HEK293 (cell line): ENCODE data around the gene THRA.

Experiments
- CTCF ChIA-PET: fragments of 350-600 bp; formaldehyde crosslinking; extraction: SDS; loops from one replicate; lab custom pipeline; 2021; ENCODE audit warnings: antibody characterized with exemption; lab: Yijun Ruan, JAX
- POLR2A ChIA-PET: fragments of 300-600 bp; formaldehyde crosslinking; extraction: SDS; loops from one replicate; lab custom pipeline; 2020; ENCODE audit warnings: antibody characterized with exemption, inconsistent platforms; lab: Yijun Ruan, JAX
- H3K27ac ChIP-seq: fragments of 200-500 bp; sonication (Bioruptor generic); 2 replicates; pipeline ENCODE4 v1.5.1; 2014; ENCODE audit warnings: low read depth, low read length, control low read depth, inconsistent platforms; ENCODE audit errors: extremely low read depth
- H3K36me3 ChIP-seq, 2 experiments: fragments of 200-500 bp in 1 of 2; sonication (Bioruptor generic) in 1 of 2; 1 replicate in 1 of 2; 2 replicates in 1 of 2; pipeline ENCODE4 v1.5.1; 2014 to 2017; ENCODE audit warnings: inconsistent platforms in 2 of 2, low read length in 2 of 2; ENCODE audit not compliant: control insufficient read depth in 2 of 2, insufficient read depth in 1 of 2
- H3K4me1 ChIP-seq: fragments of 200-500 bp; sonication (Bioruptor generic); 2 replicates; pipeline ENCODE4 v1.5.1; 2014; ENCODE audit warnings: mild to moderate bottlenecking, low read length, inconsistent platforms; ENCODE audit not compliant: control insufficient read depth, insufficient read depth
- H3K4me3 ChIP-seq: 2 replicates; pipeline ENCODE4 v1.5.1; 2011; ENCODE audit warnings: low read depth, mild to moderate bottlenecking, control low read depth, low read length, moderate library complexity
- H3K9me3 ChIP-seq: fragments of 200-500 bp; sonication (Bioruptor generic); 2 replicates; pipeline ENCODE4 v1.5.1; 2014; ENCODE audit warnings: low read depth, low read length, inconsistent platforms; ENCODE audit not compliant: control insufficient read depth, insufficient read depth
- GLIS1 ChIP-seq: fragments of 450-650 bp; formaldehyde crosslinking; IDR thresholded peaks from 2 replicates; pipeline ENCODE4 v1.5.1; 2016; ENCODE audit warnings: missing biosample characterization, missing genetic modification characterization
- GLIS2 ChIP-seq: fragments of 450-650 bp; formaldehyde crosslinking; IDR thresholded peaks from 2 replicates; pipeline ENCODE4 v1.5.1; 2016; ENCODE audit warnings: missing biosample characterization, missing genetic modification characterization
- IKZF3 ChIP-seq: fragments of 450-650 bp; IDR thresholded peaks from 2 replicates; pipeline ENCODE4 v1.5.0; 2018; ENCODE audit warnings: missing biosample characterization, mild to moderate bottlenecking, missing genetic modification characterization, moderate library complexity
- KLF1 ChIP-seq: fragments of 450-650 bp; formaldehyde crosslinking; IDR thresholded peaks from 2 replicates; pipeline ENCODE4 v1.5.1; 2016; ENCODE audit warnings: missing biosample characterization, missing genetic modification characterization
- KLF8 ChIP-seq: fragments of 450-650 bp; formaldehyde crosslinking; IDR thresholded peaks from 2 replicates; pipeline ENCODE4 v1.5.1; 2016; ENCODE audit warnings: missing biosample characterization, missing genetic modification characterization
- SP2 ChIP-seq: fragments of 450-650 bp; formaldehyde crosslinking; IDR thresholded peaks from 2 replicates; pipeline ENCODE4 v1.5.1; 2016; ENCODE audit warnings: missing biosample characterization, missing genetic modification characterization
- ZBTB20 ChIP-seq: fragments of 450-650 bp; formaldehyde crosslinking; IDR thresholded peaks from 2 replicates; pipeline ENCODE4 v1.5.1; 2016; ENCODE audit warnings: missing biosample characterization, missing genetic modification characterization
- ZBTB48 ChIP-seq: fragments of 450-650 bp; formaldehyde crosslinking; IDR thresholded peaks from 2 replicates; pipeline ENCODE4 v1.5.1; 2016; ENCODE audit warnings: missing biosample characterization, missing genetic modification characterization
- ZEB2 ChIP-seq: fragments of 450-650 bp; formaldehyde crosslinking; IDR thresholded peaks from 2 replicates; pipeline ENCODE4 v1.5.1; 2016; ENCODE audit warnings: missing biosample characterization, missing genetic modification characterization
- ZFP69B ChIP-seq: fragments of 450-650 bp; formaldehyde crosslinking; IDR thresholded peaks from 2 replicates; pipeline ENCODE4 v1.5.1; 2016; ENCODE audit warnings: missing biosample characterization, missing genetic modification characterization
- ZNF335 ChIP-seq: fragments of 450-650 bp; formaldehyde crosslinking; conservative IDR thresholded peaks from 2 replicates; pipeline ENCODE4 v1.5.1; 2016; ENCODE audit warnings: missing biosample characterization, missing genetic modification characterization
- ZNF354C ChIP-seq: fragments of 450-650 bp; formaldehyde crosslinking; IDR thresholded peaks from 2 replicates; pipeline ENCODE4 v1.5.1; 2016; ENCODE audit warnings: missing biosample characterization, missing genetic modification characterization, low read depth, borderline replicate concordance
- ZNF521 ChIP-seq: fragments of 450-650 bp; formaldehyde crosslinking; IDR thresholded peaks from 2 replicates; pipeline ENCODE4 v1.5.1; 2017; ENCODE audit warnings: missing biosample characterization, mild to moderate bottlenecking, missing genetic modification characterization
- ZNF624 ChIP-seq: fragments of 450-650 bp; formaldehyde crosslinking; IDR thresholded peaks from 2 replicates; pipeline ENCODE4 v1.5.1; 2017; ENCODE audit warnings: missing biosample characterization, missing genetic modification characterization
- ZNF664 ChIP-seq: fragments of 450-650 bp; formaldehyde crosslinking; IDR thresholded peaks from 2 replicates; pipeline ENCODE4 v1.5.1; 2016; ENCODE audit warnings: missing biosample characterization, missing genetic modification characterization
- TF ChIP-seq, protein P1 (sequence below): fragments of 450-650 bp; formaldehyde crosslinking; IDR thresholded peaks from 2 replicates; pipeline ENCODE4 v1.5.1; 2016; ENCODE audit warnings: missing biosample characterization, missing genetic modification characterization
- TF ChIP-seq, protein P2 (sequence below): fragments of 450-650 bp; formaldehyde crosslinking; IDR thresholded peaks from 2 replicates; pipeline ENCODE4 v1.5.1; 2016; ENCODE audit warnings: missing biosample characterization, missing genetic modification characterization

The THRA gene

GRCh38 chr17:40072735-40073346, 10.1 kb downstream of the THRA start:
- Histone ChIP-seq H3K9me3 (no peaks in the 10 kb centered on the region), H3K4me3 (no peak overlapping the region), H3K36me3 (peaks cover 0 to 31% of the 10 kb centered on the region in 2 experiments; a peak in 2 of 3 replicates), H3K4me1 (peaks cover 37% of the 10 kb centered on the region), H3K27ac (peak overlapping the region; percentile 63)
- peak; percentile 37 for TF ChIP-seq GLIS2 (tag by site-specific recombination)
- TF ChIP-seq ZBTB20 (tag by site-specific recombination), result 0 out of 2 replicates have a peak, but pooled peaks have one; percentile 1
- TF ChIP-seq GLIS1, result peak; percentile 43; the same call in 1 of the 2 replicates
- TF ChIP-seq, protein P1, sequence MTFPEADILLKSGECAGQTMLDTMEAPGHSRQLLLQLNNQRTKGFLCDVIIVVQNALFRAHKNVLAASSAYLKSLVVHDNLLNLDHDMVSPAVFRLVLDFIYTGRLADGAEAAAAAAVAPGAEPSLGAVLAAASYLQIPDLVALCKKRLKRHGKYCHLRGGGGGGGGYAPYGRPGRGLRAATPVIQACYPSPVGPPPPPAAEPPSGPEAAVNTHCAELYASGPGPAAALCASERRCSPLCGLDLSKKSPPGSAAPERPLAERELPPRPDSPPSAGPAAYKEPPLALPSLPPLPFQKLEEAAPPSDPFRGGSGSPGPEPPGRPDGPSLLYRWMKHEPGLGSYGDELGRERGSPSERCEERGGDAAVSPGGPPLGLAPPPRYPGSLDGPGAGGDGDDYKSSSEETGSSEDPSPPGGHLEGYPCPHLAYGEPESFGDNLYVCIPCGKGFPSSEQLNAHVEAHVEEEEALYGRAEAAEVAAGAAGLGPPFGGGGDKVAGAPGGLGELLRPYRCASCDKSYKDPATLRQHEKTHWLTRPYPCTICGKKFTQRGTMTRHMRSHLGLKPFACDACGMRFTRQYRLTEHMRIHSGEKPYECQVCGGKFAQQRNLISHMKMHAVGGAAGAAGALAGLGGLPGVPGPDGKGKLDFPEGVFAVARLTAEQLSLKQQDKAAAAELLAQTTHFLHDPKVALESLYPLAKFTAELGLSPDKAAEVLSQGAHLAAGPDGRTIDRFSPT (tag by site-specific recombination), result 0 out of 2 replicates have a peak, but pooled peaks have one; percentile 22
- TF ChIP-seq, protein P2, sequence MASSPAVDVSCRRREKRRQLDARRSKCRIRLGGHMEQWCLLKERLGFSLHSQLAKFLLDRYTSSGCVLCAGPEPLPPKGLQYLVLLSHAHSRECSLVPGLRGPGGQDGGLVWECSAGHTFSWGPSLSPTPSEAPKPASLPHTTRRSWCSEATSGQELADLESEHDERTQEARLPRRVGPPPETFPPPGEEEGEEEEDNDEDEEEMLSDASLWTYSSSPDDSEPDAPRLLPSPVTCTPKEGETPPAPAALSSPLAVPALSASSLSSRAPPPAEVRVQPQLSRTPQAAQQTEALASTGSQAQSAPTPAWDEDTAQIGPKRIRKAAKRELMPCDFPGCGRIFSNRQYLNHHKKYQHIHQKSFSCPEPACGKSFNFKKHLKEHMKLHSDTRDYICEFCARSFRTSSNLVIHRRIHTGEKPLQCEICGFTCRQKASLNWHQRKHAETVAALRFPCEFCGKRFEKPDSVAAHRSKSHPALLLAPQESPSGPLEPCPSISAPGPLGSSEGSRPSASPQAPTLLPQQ (tag by site-specific recombination), result peak; percentile 92
- TF ChIP-seq ZNF335 (tag by site-specific recombination), result peak; percentile 61; the same call in 1 of the 2 replicates
- TF ChIP-seq ZFP69B (tag by site-specific recombination), result peak; percentile 90
- TF ChIP-seq SP2 (tag by site-specific recombination), result no peak
- TF ChIP-seq ZNF354C, result no peak
- POLR2A ChIA-PET, result interaction anchor here (0.9 to 2.2 kb wide), 5 partner anchors 9 to 56 kb away, joined by 3 to 12 read pairs (median 4); partner anchors contain the start of genes MED24 and THRA
- CTCF ChIA-PET, result interaction anchor here (0.5 to 10.2 kb wide), 12 partner anchors 10 to 130 kb away, joined by 3 to 166 read pairs (median 47); partner anchors contain the start of genes CSF3, MED24, NR1D1 and THRA

DNA sequence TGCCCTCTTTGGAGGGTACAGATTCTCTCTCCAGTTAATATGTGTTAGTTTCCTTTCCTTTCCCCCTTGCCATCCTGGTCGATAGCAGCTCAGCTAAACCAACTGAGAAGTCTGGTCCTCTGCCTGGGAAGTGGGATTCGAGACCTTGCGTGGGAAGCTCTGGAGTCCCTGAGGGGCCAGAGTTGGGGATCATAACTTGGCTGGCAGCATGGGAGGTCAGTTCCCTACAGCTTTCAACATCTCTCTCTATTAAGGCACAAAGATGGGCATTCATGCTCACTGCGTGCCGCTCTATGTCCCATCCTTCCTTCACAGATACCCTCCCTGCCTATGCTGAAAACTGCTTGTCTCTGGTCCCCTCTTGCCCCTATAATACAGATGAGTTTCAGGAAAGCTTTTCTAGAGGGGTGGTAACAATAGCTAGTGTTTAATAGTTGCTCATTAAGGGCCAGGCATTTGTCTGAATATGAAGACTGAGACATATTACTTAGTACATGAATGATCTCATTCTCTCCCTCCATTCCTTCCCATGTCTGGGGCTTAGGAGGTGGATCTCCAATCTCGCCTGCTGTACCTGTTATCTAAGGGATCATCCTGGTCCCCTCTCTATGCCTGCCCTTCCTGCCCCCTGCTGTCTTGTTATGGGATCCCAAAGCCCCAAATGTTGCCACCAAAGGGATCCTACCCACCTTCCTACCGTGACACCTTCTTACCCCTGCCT, 10.8 kb downstream of the THRA start:
- CTCF ChIA-PET, result interaction anchor here (0.5 to 10.2 kb wide), 17 partner anchors 11 to 840 kb away, joined by 3 to 166 read pairs (median 21); partner anchors contain the start of genes CSF3, MED24, NR1D1 and THRA
- Histone ChIP-seq H3K4me3 (no peak overlapping the region), H3K4me1 (peaks cover 36% of the 10 kb centered on the region), H3K36me3 (peaks cover 0 to 35% of the 10 kb centered on the region in 2 experiments; a peak in 2 of 3 replicates), H3K27ac (no peak overlapping the region; the same call in 1 of the 2 replicates), H3K9me3 (no peaks in the 10 kb centered on the region)
- POLR2A ChIA-PET, result interaction anchor here (0.5 to 2.2 kb wide), 5 partner anchors 10 to 67 kb away, joined by 4 to 12 read pairs (median 4); partner anchors contain the start of genes CASC3, MED24 and THRA
- no peak for TF ChIP-seq KLF1
- no peak for TF ChIP-seq ZNF624 (tag by site-specific recombination)
- TF ChIP-seq ZBTB48 (tag by site-specific recombination), result peak; percentile 66; the same call in 1 of the 2 replicates
- 0 out of 2 replicates have a peak, but pooled peaks have one; percentile 4 for TF ChIP-seq SP2 (tag by site-specific recombination)
- peak; percentile 99 for TF ChIP-seq ZNF664
- TF ChIP-seq ZNF521 (tag by site-specific recombination), result no peak
- 0 out of 2 replicates have a peak, but pooled peaks have one; percentile 16 for TF ChIP-seq GLIS1
- peak; percentile 62; the same call in 1 of the 2 replicates for TF ChIP-seq IKZF3 (tag by site-specific recombination)
- 0 out of 2 replicates have a peak, but pooled peaks have one; percentile 18 for TF ChIP-seq KLF8 (tag by site-specific recombination)
- 0 out of 2 replicates have a peak, but pooled peaks have one; percentile 37 for TF ChIP-seq ZEB2 (tag by site-specific recombination)
